Fibroblast of skin of left quadriceps (primary cell): Measurements from ENCODE around the gene RAB36.

Experiments
- DNase-seq, 2 experiments: peaks; one replicate each; pipeline ENCODE4 v3.0.0-alpha.2; 2013; ENCODE audit warnings: low read depth in 2 of 2

Gene RAB36

DNA sequence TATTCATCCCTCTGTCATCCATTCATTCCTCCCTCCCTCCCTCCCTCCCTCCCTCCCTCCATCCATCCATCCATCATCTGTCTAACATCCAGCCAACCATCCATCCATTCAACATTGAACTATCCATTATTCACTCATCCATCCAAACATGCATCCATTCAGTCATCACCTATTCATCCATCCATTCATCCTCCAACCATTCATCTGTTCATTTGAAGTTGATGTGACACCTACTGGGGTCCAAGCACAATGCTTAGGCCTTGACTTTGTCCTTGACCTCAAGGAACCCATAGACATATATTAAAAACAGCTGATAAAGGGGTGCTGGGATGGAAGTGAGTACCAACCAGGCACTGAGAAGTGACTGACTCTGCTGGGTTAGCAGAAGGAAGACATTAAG lies 61.6 kb downstream of the RAB36 start:
- no peak for DNase-seq

DNA sequence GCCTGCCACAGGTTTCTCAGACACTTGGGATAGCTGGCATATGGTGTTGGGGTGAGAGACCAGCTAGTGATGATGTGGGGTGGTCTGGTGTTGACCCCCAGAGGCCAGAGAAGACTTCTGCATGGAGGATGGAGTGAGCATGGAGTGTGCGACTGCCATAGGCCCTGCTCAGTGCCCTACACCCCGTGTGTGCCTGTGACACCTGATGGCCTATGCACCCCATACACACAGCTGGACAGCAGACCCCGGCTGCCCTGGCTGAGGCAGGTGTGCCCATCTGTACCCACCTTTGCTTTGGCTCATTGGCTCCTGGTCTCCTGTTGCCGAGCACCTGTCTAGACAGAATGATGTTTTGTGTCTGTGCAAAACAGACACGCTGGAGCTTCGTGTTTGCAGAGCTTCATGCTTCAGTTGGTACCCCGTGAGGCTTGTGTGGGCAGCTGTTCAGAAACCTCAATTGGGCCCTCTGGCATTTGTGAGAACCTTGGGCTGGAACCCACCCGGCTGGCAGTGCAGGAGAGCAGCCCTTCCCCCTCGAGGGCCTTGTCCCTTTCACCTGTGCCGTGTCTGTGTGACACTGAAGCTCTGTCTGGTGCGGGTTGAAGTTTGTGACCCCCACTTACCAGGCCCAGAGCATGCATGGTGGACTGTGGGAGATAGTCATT lies 62.6 kb downstream of the RAB36 start:
- DNase-seq, result no peak

DNA sequence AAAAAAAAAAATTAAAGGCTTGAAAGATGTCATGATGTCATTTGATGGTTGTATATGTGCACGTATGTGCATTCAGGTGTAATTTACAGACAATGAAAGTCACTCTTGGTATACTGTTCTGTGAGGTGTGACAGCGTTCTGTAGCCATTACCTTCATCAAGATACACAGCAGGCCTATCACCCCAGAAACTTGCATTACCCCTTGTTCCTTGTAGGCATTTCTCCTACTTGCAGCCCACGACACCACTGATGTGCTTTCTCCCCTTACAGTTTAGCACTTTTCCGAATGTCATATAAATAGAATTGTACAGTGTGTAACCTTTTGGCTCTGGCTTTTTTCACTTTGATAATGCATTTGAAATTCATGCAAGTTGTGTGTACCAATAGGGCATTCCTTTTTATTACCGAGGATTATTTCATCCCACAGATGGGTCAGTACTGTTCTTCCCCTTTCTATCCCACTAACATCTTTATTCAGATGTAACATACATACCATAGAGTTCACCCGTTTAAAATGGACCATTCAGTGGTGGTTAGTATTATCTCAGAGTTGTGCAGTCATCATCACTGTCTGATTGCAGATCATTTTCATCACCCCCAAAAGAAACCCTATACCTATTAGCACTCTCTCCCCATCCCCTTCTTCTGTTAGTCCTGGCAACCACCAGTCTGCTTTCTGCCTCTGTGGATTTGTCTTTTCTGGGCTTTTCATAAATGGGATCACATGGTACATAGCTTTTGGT lies 65.3 kb downstream of the RAB36 start:
- no peak for DNase-seq

DNA sequence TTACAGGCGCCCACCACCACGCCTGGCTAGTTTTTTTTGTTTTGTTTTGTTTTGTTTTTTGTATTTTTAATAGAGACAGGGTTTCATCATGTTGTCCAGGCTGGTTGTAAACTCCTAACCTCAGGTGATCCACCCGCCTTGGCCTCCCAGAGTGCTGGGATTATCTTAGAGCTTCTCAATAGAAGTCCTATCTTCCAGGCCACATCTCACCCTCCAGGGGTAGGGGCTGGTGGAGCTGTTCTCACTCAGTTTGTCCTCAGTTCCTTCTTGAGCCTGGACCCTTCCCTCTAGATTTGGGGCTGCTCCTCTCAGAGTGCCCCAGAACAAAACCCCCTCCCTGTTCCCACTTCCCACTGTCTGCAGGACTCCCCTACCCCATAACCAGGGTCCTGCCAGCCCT lies 66.3 kb downstream of the RAB36 start:
- no peak for DNase-seq

DNA sequence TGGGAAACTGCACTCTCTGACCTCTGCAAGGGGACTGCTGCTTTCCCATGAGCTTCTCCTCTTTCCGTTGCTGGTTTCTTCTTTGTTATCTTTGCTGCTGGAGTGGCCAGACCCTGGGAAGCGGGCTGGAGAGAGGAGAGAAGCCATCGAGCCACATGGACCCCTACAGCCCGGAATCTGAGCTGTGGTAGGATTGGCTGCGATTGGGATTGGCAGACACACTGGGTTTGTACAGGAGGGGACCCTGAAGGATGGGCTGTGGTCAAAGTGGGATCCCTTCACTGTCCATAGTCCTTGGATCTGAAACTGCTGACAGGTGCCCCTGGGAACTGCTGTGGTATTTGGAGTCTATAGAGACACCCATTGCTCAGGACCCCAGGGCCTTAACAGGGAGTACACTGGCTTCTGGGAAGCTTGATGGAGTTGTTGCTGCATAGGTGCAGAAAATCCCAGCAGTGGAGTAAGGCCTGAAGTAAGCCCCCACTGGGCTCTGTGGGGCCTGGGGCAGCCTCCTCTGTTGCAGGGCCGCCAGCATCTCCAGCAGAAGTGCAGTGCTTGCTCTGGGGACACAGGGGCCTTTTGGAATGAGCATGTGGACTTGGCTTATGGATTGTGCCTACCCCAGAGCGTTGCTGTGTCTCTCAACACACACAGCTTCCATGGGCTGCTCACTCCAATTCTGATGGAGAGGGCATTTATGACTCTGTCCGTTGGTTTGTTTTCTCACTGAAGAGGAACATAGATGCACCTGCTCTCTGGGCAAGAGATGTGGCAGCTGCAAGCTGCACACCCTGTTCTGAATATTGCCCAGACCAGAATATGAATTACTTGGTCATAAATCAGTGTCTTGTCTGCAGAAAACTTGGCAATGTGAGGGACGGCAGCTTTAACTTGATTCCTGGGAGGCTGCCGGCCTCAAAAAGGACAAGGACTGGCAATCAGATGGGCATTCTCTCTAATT lies 67.1 kb downstream of the RAB36 start:
- no peak for DNase-seq

DNA sequence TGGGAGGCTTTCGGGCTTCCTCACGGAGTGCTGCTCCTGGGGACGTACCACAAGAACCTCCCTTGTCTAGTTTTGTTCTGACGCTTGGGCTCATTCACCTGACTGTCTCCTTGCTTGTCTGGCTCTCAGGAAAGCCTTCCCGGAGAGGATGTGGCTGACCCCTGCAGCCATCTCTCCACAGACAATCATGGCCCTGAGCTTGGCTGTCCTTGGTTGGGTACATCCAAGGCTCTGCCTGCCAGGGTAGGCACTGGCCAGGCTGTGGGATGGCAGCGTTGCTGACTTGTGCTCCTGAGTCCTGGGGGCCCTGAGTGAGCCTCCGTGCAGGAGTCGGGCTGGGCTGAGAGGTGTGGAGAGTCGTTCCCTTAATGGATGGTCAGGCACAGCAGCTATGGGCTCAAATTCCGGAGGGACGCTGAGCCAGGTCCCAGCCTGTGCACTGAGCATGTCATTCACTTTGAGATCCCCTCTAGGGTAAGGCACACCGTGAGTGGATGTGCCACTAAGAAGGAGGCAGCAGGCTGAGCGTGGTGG lies 67.8 kb downstream of the RAB36 start:
- DNase-seq, result no peak

DNA sequence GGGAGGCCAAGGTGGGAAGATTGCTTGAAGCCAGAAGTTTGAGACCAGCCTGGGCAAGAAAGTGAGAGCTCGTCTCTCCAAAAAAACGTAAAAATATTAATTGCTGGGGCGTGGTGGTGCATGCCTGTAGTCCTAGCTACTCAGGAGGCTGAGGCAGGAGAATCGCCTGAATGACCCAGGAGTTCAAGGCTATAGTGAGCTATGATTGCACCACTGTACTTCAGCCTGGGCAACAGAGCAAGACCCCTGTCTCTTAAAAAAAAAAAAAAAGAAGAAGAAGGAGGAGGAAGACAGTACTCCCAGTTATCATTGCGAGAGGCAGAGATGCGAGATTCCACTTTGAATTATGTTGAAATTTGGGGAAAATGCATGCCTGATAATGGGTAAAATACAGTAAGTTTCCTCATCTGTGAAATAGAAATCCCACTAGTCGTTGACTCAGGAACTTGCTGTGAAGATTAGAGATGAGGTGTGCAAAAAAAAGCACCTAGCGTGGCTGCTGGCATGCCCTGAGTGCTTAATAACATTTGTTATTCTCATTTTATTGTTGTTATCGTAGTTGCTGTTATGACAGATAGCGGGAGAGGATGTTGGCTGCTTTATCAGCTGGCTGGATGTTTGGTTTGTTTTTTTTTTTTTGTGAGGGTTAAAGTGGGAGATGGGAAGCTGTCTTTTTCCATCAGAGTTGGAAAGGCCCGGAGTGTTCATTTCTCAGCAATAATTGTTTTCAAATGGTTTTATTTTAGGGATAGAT lies 68.5 kb downstream of the RAB36 start:
- no peak for DNase-seq
